Neural progenitor cell (in vitro differentiated cells): ENCODE measurements around the gene BAIAP2. TPM values are rescaled to one million over a fixed set of nuclear protein-coding genes. Genes with fewer than 3 reads are reported as not detected.

Experiments used
- DNase-seq: peaks from one replicate; pipeline ENCODE4 v3.0.0-alpha.2; 2016; ENCODE audit warnings: low spot score
- H2AFZ ChIP-seq: fragments of 200-600 bp; sonication (generic); replicated peaks from 2 replicates; pipeline ENCODE4 v1.6.1; 2016; ENCODE audit warnings: antibody characterized with exemption
- H3F3A ChIP-seq: fragments of 200-600 bp; sonication (generic); 2 replicates; pipeline ENCODE4 v1.6.1; 2016; ENCODE audit warnings: antibody characterized with exemption, low read depth
- H3K27ac ChIP-seq: fragments of 200-600 bp; sonication (generic); 2 replicates; pipeline ENCODE4 v1.5.1; 2016; ENCODE audit warnings: mild to moderate bottlenecking
- H3K27me3 ChIP-seq: fragments of 200-600 bp; sonication (generic); 2 replicates; pipeline ENCODE4 v1.6.1; 2016; ENCODE audit warnings: mild to moderate bottlenecking, moderate library complexity
- H3K36me3 ChIP-seq: fragments of 200-600 bp; sonication (generic); 2 replicates; pipeline ENCODE4 v1.5.1; 2016
- H3K4me1 ChIP-seq: fragments of 200-600 bp; sonication (generic); 2 replicates; pipeline ENCODE4 v1.6.1; 2016; ENCODE audit warnings: mixed run types
- H3K4me2 ChIP-seq: fragments of 200-600 bp; sonication (generic); 2 replicates; pipeline ENCODE4 v1.6.1; 2016
- H3K4me3 ChIP-seq: fragments of 200-600 bp; sonication (generic); 2 replicates; pipeline ENCODE4 v1.5.1; 2016
- H3K79me2 ChIP-seq: fragments of 200-600 bp; sonication (generic); 2 replicates; pipeline ENCODE4 v1.6.1; 2016; ENCODE audit warnings: low read depth
- H3K9ac ChIP-seq: fragments of 200-600 bp; sonication (generic); 2 replicates; pipeline ENCODE4 v1.6.1; 2016
- H3K9me3 ChIP-seq: fragments of 200-600 bp; sonication (generic); 2 replicates; pipeline ENCODE4 v1.5.1; 2016; ENCODE audit warnings: low read depth
- H4K20me1 ChIP-seq: fragments of 200-600 bp; sonication (generic); 2 replicates; pipeline ENCODE4 v1.6.1; 2016; ENCODE audit warnings: low read depth
- H3K27ac Mint-ChIP-seq: 3 replicates; pipeline ENCODE4 v1.8.0; 2021; ENCODE audit warnings: mixed read lengths
- H3K27me3 Mint-ChIP-seq: 2 replicates; pipeline ENCODE4 v1.8.0; 2022; ENCODE audit warnings: low read depth, mild to moderate bottlenecking, inconsistent platforms, moderate library complexity, mixed read lengths; ENCODE audit not compliant: insufficient read depth
- H3K36me3 Mint-ChIP-seq: 3 replicates; pipeline ENCODE4 v1.8.0; 2021; ENCODE audit warnings: mixed read lengths
- H3K4me1 Mint-ChIP-seq: 3 replicates; pipeline ENCODE4 v1.8.0; 2021; ENCODE audit warnings: mixed read lengths
- H3K4me3 Mint-ChIP-seq: 3 replicates; pipeline ENCODE4 v1.8.0; 2021; ENCODE audit warnings: mild to moderate bottlenecking, moderate library complexity, mixed read lengths
- H3K9me3 Mint-ChIP-seq: 3 replicates; pipeline ENCODE4 v1.8.0; 2020; ENCODE audit warnings: mixed read lengths
- CTCF ChIP-seq: fragments of 200-600 bp; sonication (generic); IDR thresholded peaks from 2 replicates; pipeline ENCODE4 v1.5.1; 2017; ENCODE audit warnings: antibody characterized with exemption, mild to moderate bottlenecking
- EZH2 ChIP-seq: fragments of 200-600 bp; sonication (generic); IDR thresholded peaks from 2 replicates; pipeline ENCODE4 v1.6.1; 2017; ENCODE audit warnings: antibody characterized with exemption, mild to moderate bottlenecking, moderate library complexity
- EZH2phosphoT487 ChIP-seq: fragments of 200-600 bp; sonication (generic); IDR thresholded peaks from 2 replicates; pipeline ENCODE4 v1.6.1; 2017; ENCODE audit warnings: antibody characterized with exemption
- total RNA-seq: library from RNA; depleted of rRNA; stranded (reverse); fragments of >200 nt; gene quantifications from 2 replicates; pipeline ENCODE4 v1.2.3, GENCODE V29; 2015; ENCODE audit warnings: low replicate concordance

BAIAP2 gene
- total RNA-seq, 1 donor from 2014 or later = 15.6 TPM

GRCh38 chr17:81064678-81065475, 29.9 kb downstream of the BAIAP2 start:
- Mint-ChIP-seq H3K36me3 (peaks cover 24% of the 10 kb centered on the region), H3K4me1 (peaks cover 35% of the 10 kb centered on the region), H3K27me3 (no peaks in the 10 kb centered on the region), H3K4me3 (peak overlapping the region; percentile 30), H3K27ac (peak overlapping the region; percentile 90), H3K9me3 (no peaks in the 10 kb centered on the region)
- Histone ChIP-seq H4K20me1 (peaks cover 53% of the 10 kb centered on the region), H3K36me3 (no peaks in the 10 kb centered on the region), H3K27ac (no peak overlapping the region), H2AFZ (no peak overlapping the region), H3K9ac (no peak overlapping the region), H3K4me3 (no peak overlapping the region), H3K4me2 (no peak overlapping the region), H3K4me1 (peaks cover 29% of the 10 kb centered on the region), H3K27me3 (no peaks in the 10 kb centered on the region), H3F3A (no peaks in the 10 kb centered on the region), H3K79me2 (no peaks in the 10 kb centered on the region), H3K9me3 (no peaks in the 10 kb centered on the region)
- TF ChIP-seq EZH2phosphoT487 (no peak), CTCF (no peak)
- peak; percentile 72 for DNase-seq

GRCh38 chr17:81065500-81065899, 30.5 kb downstream of the BAIAP2 start:
- H3K27me3 ChIP-seq = no peaks in the 10 kb centered on the region
- peaks cover 20% of the 10 kb centered on the region for H3K36me3 Mint-ChIP-seq

GRCh38 chr17:81066072-81066471, 31.1 kb downstream of the BAIAP2 start:
- Histone ChIP-seq H3K4me2 (no peak overlapping the region), H3F3A (no peaks in the 10 kb centered on the region), H3K9me3 (no peaks in the 10 kb centered on the region), H3K4me3 (no peak overlapping the region), H3K36me3 (no peaks in the 10 kb centered on the region), H3K27me3 (no peaks in the 10 kb centered on the region), H4K20me1 (peaks cover 53% of the 10 kb centered on the region), H3K9ac (no peak overlapping the region), H3K79me2 (no peaks in the 10 kb centered on the region), H2AFZ (no peak overlapping the region), H3K27ac (no peak overlapping the region), H3K4me1 (peaks cover 29% of the 10 kb centered on the region)
- Mint-ChIP-seq H3K27me3 (no peaks in the 10 kb centered on the region), H3K9me3 (no peaks in the 10 kb centered on the region), H3K4me3 (no peak overlapping the region), H3K4me1 (peaks cover 38% of the 10 kb centered on the region), H3K27ac (no peak overlapping the region), H3K36me3 (peaks cover 18% of the 10 kb centered on the region)
- TF ChIP-seq EZH2 (no peak), CTCF (no peak), EZH2phosphoT487 (no peak)
- DNase-seq = no peak

More at GRCh38 chr17:81065500-81065899, 30.5 kb downstream of the BAIAP2 start:
- no peak for TF ChIP-seq EZH2phosphoT487
- no peak for TF ChIP-seq EZH2
- no peak for TF ChIP-seq CTCF
- Histone ChIP-seq H3K36me3 (no peaks in the 10 kb centered on the region), H3K27ac (no peak overlapping the region), H3K9me3 (no peaks in the 10 kb centered on the region), H3K4me3 (no peak overlapping the region), H4K20me1 (peaks cover 53% of the 10 kb centered on the region), H3K9ac (no peak overlapping the region), H3F3A (no peaks in the 10 kb centered on the region), H2AFZ (no peak overlapping the region), H3K4me1 (peaks cover 29% of the 10 kb centered on the region), H3K4me2 (no peak overlapping the region), H3K79me2 (no peaks in the 10 kb centered on the region)
- no peak for DNase-seq
- H3K27me3 Mint-ChIP-seq = no peaks in the 10 kb centered on the region
- H3K4me1 Mint-ChIP-seq = peaks cover 35% of the 10 kb centered on the region
- H3K9me3 Mint-ChIP-seq = no peaks in the 10 kb centered on the region
- no peak overlapping the region for H3K27ac Mint-ChIP-seq
- H3K4me3 Mint-ChIP-seq = no peak overlapping the region
